GM21825 (cell line): ENCODE measurements around the gene MTAP.

Experiments used
- ATAC-seq: cut with Tn5 transposase; IDR thresholded peaks from one replicate; pipeline ENCODE4 v1.9.1; 2021; ENCODE audit warnings: mild to moderate bottlenecking, moderate library complexity; ENCODE audit not compliant: unreplicated experiment

The MTAP gene

GRCh38 chr9:21841133-21841532 lies 38.7 kb downstream of the MTAP start:
- no peak for ATAC-seq

GRCh38 chr9:21848615-21849014 lies 46.2 kb downstream of the MTAP start:
- no peak for ATAC-seq

- ATAC-seq: peak; percentile 97
Measured at GRCh38 chr9:21852754-21853153, 50.3 kb downstream of the MTAP start.

GRCh38 chr9:21853414-21853813 lies 51.0 kb downstream of the MTAP start:
- no peak for ATAC-seq

- ATAC-seq: no peak
Measured at GRCh38 chr9:21854119-21854518, 51.7 kb downstream of the MTAP start.

- ATAC-seq: no peak
Measured at GRCh38 chr9:21854594-21854993, 52.2 kb downstream of the MTAP start.

- ATAC-seq: no peak
Measured at GRCh38 chr9:21856301-21857094, 54.1 kb downstream of the MTAP start.

GRCh38 chr9:21862871-21863270 lies 60.4 kb downstream of the MTAP start:
- no peak for ATAC-seq

- no peak for ATAC-seq
Measured at GRCh38 chr9:21864505-21864904, 62.1 kb downstream of the MTAP start.

- ATAC-seq: no peak
Measured at GRCh38 chr9:21866302-21866701, 63.9 kb downstream of the MTAP start.

GRCh38 chr9:21871256-21871975 lies 69.0 kb downstream of the MTAP start:
- no peak for ATAC-seq

- no peak for ATAC-seq
Measured at GRCh38 chr9:21872696-21873095, 70.3 kb downstream of the MTAP start.

- ATAC-seq: no peak
Measured at GRCh38 chr9:21873540-21874221, 71.2 kb downstream of the MTAP start.

GRCh38 chr9:21875893-21876292 lies 73.5 kb downstream of the MTAP start:
- no peak for ATAC-seq

- ATAC-seq: no peak
Measured at GRCh38 chr9:21883642-21884041, 81.2 kb downstream of the MTAP start.

GRCh38 chr9:21889673-21890072 lies 87.2 kb downstream of the MTAP start:
- ATAC-seq: no peak

GRCh38 chr9:21890696-21891095 lies 88.3 kb downstream of the MTAP start:
- no peak for ATAC-seq

GRCh38 chr9:21901546-21901945 lies 99.1 kb downstream of the MTAP start:
- ATAC-seq: no peak

GRCh38 chr9:21902136-21902535 lies 99.7 kb downstream of the MTAP start:
- ATAC-seq: peak; percentile 76

GRCh38 chr9:21903380-21903965 lies 101.0 kb downstream of the MTAP start:
- ATAC-seq: no peak

- no peak for ATAC-seq
Measured at GRCh38 chr9:21904371-21904770, 101.9 kb downstream of the MTAP start.
